ENCODE data around the gene INO80.
"Not testable (repeated sequence)": the region's sequence is repeated elsewhere in the genome, so short reads cannot be mapped to it uniquely, and the experiment has no call there.

The INO80 gene

GRCh38 chr15:40964006-40964405 is 152.1 kb downstream of the INO80 start:
- no peak for DNase-seq (ENCODE audit: low read depth in 2 of 2)

GRCh38 chr15:40963201-40963600 is 152.9 kb downstream of the INO80 start:
- no peak for DNase-seq (ENCODE audit: low read depth in 2 of 2)

GRCh38 chr15:40962317-40962716 is 153.8 kb downstream of the INO80 start:
- DNase-seq (ENCODE audit: low read depth in 2 of 2): not testable (repeated sequence)

- DNase-seq (ENCODE audit: low read depth in 2 of 2): not testable (repeated sequence)
Observed at GRCh38 chr15:40961740-40962139, 154.3 kb downstream of the INO80 start.

GRCh38 chr15:40960925-40961324 is 155.2 kb downstream of the INO80 start:
- DNase-seq (ENCODE audit: low read depth in 2 of 2): no peak

- DNase-seq (ENCODE audit: low read depth in 2 of 2): no peak
Observed at GRCh38 chr15:40960151-40960885, 155.8 kb downstream of the INO80 start.

GRCh38 chr15:40959331-40960141 is 156.5 kb downstream of the INO80 start:
- no peak for DNase-seq (ENCODE audit: low read depth in 2 of 2)

GRCh38 chr15:40958723-40959122 is 157.4 kb downstream of the INO80 start:
- DNase-seq (ENCODE audit: low read depth in 2 of 2): no peak

GRCh38 chr15:40958146-40958545 is 157.9 kb downstream of the INO80 start:
- no peak for DNase-seq (ENCODE audit: low read depth in 2 of 2)

- no peak for DNase-seq (ENCODE audit: low read depth in 2 of 2)
Observed at GRCh38 chr15:40957581-40958051, 158.5 kb downstream of the INO80 start.

- DNase-seq (ENCODE audit: low read depth in 2 of 2): no peak
Observed at GRCh38 chr15:40957041-40957555, 159.0 kb downstream of the INO80 start.

- DNase-seq (ENCODE audit: low read depth in 2 of 2): no peak
Observed at GRCh38 chr15:40956541-40956982, 159.5 kb downstream of the INO80 start.

GRCh38 chr15:40955930-40956540 is 160.0 kb downstream of the INO80 start:
- DNase-seq (ENCODE audit: low read depth in 2 of 2): no peak

- DNase-seq (ENCODE audit: low read depth in 2 of 2): no peak
Observed at GRCh38 chr15:40955141-40955903, 160.8 kb downstream of the INO80 start.

GRCh38 chr15:40954158-40954848 is 161.8 kb downstream of the INO80 start:
- DNase-seq (ENCODE audit: low read depth in 2 of 2): not testable (repeated sequence)

GRCh38 chr15:40953713-40954074 is 162.4 kb downstream of the INO80 start:
- DNase-seq (ENCODE audit: low read depth in 2 of 2): no peak

- peak; percentile 93 to 95 for DNase-seq (ENCODE audit: low read depth in 2 of 2)
Observed at GRCh38 chr15:40952901-40953712, 163.0 kb downstream of the INO80 start, which contains the start of gene CHAC1. CHAC1 (plus strand) TSS chr15:40953471; CDS start chr15:40953584, 113 bp downstream.

GRCh38 chr15:40952301-40952900 is 163.7 kb downstream of the INO80 start:
- DNase-seq (ENCODE audit: low read depth in 2 of 2): no peak

GRCh38 chr15:40951764-40952163 is 164.3 kb downstream of the INO80 start:
- no peak for DNase-seq (ENCODE audit: low read depth in 2 of 2)
